IPS-11a (cell line): ENCODE results near the gene GTF2A1.

Experiments used
- H3K4me3 ChIP-seq: one replicate; pipeline ENCODE4 v1.5.1; 2013; ENCODE audit warnings: low read depth, low read length, control low read depth

GTF2A1 gene

GRCh38 chr14:81143793-81144192 lies 77.0 kb downstream of the GTF2A1 start:
- no peak overlapping the region for H3K4me3 ChIP-seq

- no peak overlapping the region for H3K4me3 ChIP-seq
These were observed 79.3 kb downstream of the GTF2A1 start for GRCh38 chr14:81141426-81141825.

GRCh38 chr14:81138429-81138828 lies 82.3 kb downstream of the GTF2A1 start:
- no peak overlapping the region for H3K4me3 ChIP-seq

- no peak overlapping the region for H3K4me3 ChIP-seq
These were observed 83.4 kb downstream of the GTF2A1 start for GRCh38 chr14:81137316-81137715.

- H3K4me3 ChIP-seq = no peak overlapping the region
These were observed 87.4 kb downstream of the GTF2A1 start for GRCh38 chr14:81133400-81133799.

GRCh38 chr14:81132468-81132867 lies 88.3 kb downstream of the GTF2A1 start:
- H3K4me3 ChIP-seq = no peak overlapping the region

GRCh38 chr14:81129242-81129641 lies 91.5 kb downstream of the GTF2A1 start:
- no peak overlapping the region for H3K4me3 ChIP-seq

GRCh38 chr14:81127785-81128184 lies 93.0 kb downstream of the GTF2A1 start:
- no peak overlapping the region for H3K4me3 ChIP-seq

GRCh38 chr14:81125536-81125935 lies 95.2 kb downstream of the GTF2A1 start:
- no peak overlapping the region for H3K4me3 ChIP-seq
